IPS DF 6.9 (cell line): ENCODE results near the gene POC1B.

ENCODE experiments used
- DNase-seq: peaks from one replicate; pipeline ENCODE4 v3.0.0-alpha.2; 2013; ENCODE audit warnings: low read depth, low spot score
- H3K27ac ChIP-seq: one replicate; pipeline ENCODE4 v1.5.1; 2013; ENCODE audit warnings: low read length, control low read depth
- H3K27me3 ChIP-seq: 2 replicates; pipeline ENCODE4 v1.6.1; 2013; ENCODE audit warnings: mild to moderate bottlenecking, low read length; ENCODE audit not compliant: control insufficient read depth, insufficient read depth
- H3K36me3 ChIP-seq: 2 replicates; pipeline ENCODE4 v1.6.1; 2013; ENCODE audit warnings: low read length; ENCODE audit not compliant: control insufficient read depth, insufficient read depth
- H3K4me1 ChIP-seq: 2 replicates; pipeline ENCODE4 v1.6.1; 2013; ENCODE audit warnings: low read length; ENCODE audit not compliant: control insufficient read depth, insufficient read depth
- H3K4me3 ChIP-seq: 2 replicates; pipeline ENCODE4 v1.5.1; 2013; ENCODE audit warnings: mild to moderate bottlenecking, low read length
- H3K9me3 ChIP-seq: 2 replicates; pipeline ENCODE4 v1.6.1; 2013; ENCODE audit warnings: low read length, inconsistent platforms; ENCODE audit not compliant: control insufficient read depth, insufficient read depth
- WGBS: extraction: QIAGEN DNeasy Blood & Tissue Kit; methylation state at CpG from one replicate; pipeline ENCODE4 v1.1.7; 2013; ENCODE audit warnings: mixed read lengths, missing lambda C conversion rate; ENCODE audit not compliant: insufficient read length, insufficient coverage; 5-methylcytosine and 5-hydroxymethylcytosine counted together

Gene POC1B

DNA sequence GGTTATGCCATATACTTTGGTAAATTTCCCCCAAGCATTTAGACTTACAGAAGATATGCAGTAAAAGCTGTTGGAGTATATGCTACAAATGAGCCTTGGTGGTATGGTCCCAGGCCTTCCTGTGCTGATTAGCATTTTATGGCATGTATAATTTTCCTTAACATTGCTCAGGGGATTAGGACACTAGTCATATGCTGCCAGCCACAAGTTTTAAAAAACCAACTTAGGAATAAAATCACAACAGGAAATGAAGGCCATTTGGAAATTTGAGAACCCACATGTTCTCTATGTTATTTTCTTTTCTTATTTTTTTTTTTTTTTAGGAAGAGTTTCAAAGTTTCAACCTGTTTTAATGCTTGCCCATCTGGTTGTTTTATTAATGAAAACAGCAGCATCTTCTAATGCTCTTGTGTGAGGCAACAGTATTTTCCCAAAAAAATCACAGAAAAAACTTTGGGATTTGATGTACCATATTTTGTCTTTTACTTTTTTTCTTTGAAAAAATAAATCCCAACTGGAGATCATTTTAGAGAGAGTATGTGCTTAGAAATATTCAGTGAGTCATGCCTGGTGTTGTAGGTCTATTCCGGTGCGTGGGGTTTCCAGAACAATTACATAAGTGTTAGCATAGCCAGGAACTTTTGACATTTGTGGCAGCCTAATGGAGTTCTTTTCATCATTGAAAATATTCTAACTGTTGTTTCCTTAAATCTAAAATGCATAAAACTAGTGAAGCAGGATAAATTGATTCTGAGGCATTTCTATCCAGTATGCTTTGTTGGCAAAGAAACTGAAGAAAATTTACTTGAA, 151.9 kb downstream of the POC1B start:
- Histone ChIP-seq H3K36me3 (no peaks in the 10 kb centered on the region), H3K4me3 (no peak overlapping the region), H3K27me3 (no peaks in the 10 kb centered on the region), H3K9me3 (no peaks in the 10 kb centered on the region), H3K27ac (no peak overlapping the region), H3K4me1 (0 out of 2 replicates have a peak, but pooled peaks cover 1% of the 10 kb centered on the region)
- no CpG with 5 or more reads among the region's 2 CpGs for WGBS
- DNase-seq: no peak

DNA sequence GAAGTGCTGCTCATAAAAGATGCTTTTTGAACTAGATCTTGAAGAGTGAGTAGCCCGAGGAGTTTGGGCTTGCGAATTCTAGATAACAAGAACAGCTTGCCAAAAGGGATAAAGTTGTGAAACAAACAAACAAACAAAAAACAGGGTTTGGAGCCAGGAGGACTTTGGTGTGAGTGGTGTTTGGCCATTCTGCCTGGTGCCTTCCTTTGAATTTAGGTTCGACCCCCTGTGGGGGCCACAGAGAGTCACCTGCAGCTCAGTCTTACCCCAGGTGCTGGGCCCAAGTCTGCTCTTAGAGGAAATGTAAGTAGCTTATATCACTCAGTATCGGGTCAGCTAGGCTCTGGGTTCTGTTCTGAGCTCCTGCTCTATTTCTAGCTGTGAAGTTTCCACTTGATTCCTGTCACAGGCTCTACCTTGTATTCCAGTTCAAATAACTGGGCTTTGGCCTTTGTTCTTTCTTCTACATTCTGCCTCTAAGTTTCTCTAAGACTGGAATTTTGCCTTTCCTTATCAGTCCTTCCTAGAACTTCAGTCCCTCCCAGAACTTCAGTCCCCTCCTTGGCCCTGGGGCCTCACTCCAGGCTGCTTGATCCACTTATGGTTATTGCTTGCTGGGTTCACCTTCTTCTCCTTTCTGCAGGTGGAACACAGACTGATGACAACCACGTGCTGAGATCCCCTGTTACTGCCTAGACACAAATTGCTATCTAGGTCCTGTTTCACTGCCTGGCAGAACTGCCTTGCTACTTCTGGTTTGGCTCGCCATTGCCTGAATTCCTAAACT, 153.1 kb downstream of the POC1B start:
- 0 out of 2 replicates have a peak, but pooled peaks cover 1% of the 10 kb centered on the region for H3K4me1 ChIP-seq
- no peak overlapping the region for H3K4me3 ChIP-seq
- no peaks in the 10 kb centered on the region for H3K36me3 ChIP-seq
- no CpG with 5 or more reads among the region's 6 CpGs for WGBS
- H3K27ac ChIP-seq: no peak overlapping the region
- H3K27me3 ChIP-seq: no peaks in the 10 kb centered on the region
- no peak for DNase-seq
- no peaks in the 10 kb centered on the region for H3K9me3 ChIP-seq

DNA sequence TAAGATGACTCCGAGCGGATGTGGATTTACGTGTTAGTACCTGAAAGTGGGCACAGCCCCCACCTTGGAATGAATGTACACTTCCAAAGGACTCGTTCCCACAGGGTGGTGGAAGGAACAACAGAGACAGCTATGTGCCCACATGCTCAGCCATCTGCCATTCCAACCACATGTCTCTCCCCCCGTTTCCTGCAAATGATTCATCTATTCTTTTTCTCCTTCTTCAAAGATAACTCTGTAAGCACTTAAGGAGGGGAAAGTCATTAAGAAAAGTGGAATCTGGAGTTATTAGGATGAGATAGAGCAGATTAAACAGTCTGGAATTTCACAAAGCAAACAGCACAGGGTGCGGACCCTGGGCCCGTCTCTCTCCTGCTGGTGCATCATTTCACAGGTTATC, 155.0 kb downstream of the POC1B start:
- no peak for DNase-seq
- H3K36me3 ChIP-seq: no peaks in the 10 kb centered on the region
- H3K27me3 ChIP-seq: no peaks in the 10 kb centered on the region
- H3K4me3 ChIP-seq: no peak overlapping the region
- H3K27ac ChIP-seq: no peak overlapping the region
- WGBS: no CpG with 5 or more reads among the region's 7 CpGs
- no peaks in the 10 kb centered on the region for H3K9me3 ChIP-seq
- H3K4me1 ChIP-seq: no peaks in the 10 kb centered on the region

DNA sequence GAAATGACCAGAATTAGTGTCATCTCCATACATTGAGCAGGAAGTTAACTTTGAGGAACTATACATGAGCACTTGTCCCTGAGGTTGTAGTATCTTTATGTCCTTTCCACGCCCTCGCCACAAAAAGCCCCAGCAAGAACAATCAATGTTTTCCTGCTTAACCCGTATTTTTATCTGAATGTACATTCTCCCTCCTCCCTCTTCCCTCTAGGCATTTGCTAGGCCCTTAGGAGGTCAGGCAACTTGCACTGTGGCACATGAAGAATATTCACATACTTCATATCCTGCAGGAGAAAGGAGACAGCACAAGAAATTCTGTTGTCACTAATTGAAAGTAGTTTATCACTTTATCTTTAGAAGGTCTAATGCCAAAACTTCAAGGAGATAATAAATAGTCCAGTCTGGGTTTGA, 155.4 kb downstream of the POC1B start:
- Histone ChIP-seq H3K27ac (no peak overlapping the region), H3K27me3 (no peaks in the 10 kb centered on the region), H3K9me3 (no peaks in the 10 kb centered on the region), H3K36me3 (no peaks in the 10 kb centered on the region), H3K4me1 (no peaks in the 10 kb centered on the region), H3K4me3 (no peak overlapping the region)
- WGBS: no CpG with 5 or more reads among the region's 3 CpGs
- DNase-seq: no peak
